ENCODE data around the gene ANO2. TPM values are rescaled to one million over a fixed set of nuclear protein-coding genes. Genes with fewer than 3 reads are reported as not detected.

Gene ANO2
- total and polyA plus RNA-seq, 8 donors = 0.44 to 16.9 (median 3.8) TPM; not detected in 1

DNA sequence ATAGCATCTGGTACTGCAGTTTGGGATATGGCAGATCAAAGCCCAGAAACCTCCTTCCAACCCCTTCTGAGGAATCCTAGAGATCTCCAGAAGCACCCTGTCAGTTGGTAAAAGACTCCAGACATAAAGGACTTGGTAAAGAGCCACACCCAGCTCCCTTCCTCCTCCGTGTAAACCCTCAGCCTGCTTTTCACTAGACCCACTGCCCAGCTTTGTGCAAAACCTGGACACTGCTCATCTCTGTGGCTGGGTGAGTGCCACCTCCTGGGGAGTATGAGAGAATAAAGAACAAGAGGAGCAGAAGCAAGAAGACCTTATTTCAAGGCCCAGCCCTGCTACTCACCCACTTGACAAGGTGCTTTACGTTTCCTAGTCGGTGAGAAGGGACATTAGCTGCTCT lies 33.0 kb downstream of the ANO2 start:
- Histone ChIP-seq H3K27ac (no peak overlapping the region), H3K4me3 (no peak overlapping the region), H3K9me3 (no peaks in the 10 kb centered on the region), H3K4me1 (no peaks in the 10 kb centered on the region), H3K36me3 (no peaks in the 10 kb centered on the region), H3K27me3 (peaks cover 0 to 29% (median 3%) of the 10 kb centered on the region in 3 donors)
- no peak for DNase-seq
- WGBS, 5 donors = 48 to 65% (median 60%) methylated on average over 3 of the region's 3 CpGs
- no peak for TF ChIP-seq POLR2AphosphoS5 (IDR thresholded peaks at IDR 0.05)
- no peak for TF ChIP-seq POLR2A (IDR thresholded peaks at IDR 0.05)
- no peak for TF ChIP-seq EP300 (IDR thresholded peaks at IDR 0.05)
- TF ChIP-seq, protein P1, sequence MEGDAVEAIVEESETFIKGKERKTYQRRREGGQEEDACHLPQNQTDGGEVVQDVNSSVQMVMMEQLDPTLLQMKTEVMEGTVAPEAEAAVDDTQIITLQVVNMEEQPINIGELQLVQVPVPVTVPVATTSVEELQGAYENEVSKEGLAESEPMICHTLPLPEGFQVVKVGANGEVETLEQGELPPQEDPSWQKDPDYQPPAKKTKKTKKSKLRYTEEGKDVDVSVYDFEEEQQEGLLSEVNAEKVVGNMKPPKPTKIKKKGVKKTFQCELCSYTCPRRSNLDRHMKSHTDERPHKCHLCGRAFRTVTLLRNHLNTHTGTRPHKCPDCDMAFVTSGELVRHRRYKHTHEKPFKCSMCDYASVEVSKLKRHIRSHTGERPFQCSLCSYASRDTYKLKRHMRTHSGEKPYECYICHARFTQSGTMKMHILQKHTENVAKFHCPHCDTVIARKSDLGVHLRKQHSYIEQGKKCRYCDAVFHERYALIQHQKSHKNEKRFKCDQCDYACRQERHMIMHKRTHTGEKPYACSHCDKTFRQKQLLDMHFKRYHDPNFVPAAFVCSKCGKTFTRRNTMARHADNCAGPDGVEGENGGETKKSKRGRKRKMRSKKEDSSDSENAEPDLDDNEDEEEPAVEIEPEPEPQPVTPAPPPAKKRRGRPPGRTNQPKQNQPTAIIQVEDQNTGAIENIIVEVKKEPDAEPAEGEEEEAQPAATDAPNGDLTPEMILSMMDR (IDR thresholded peaks at IDR 0.05) = no peak
- intact Hi-C loops (cut with DNase I; ENCODE audit: low total_unique reads) = no loop called here

DNA sequence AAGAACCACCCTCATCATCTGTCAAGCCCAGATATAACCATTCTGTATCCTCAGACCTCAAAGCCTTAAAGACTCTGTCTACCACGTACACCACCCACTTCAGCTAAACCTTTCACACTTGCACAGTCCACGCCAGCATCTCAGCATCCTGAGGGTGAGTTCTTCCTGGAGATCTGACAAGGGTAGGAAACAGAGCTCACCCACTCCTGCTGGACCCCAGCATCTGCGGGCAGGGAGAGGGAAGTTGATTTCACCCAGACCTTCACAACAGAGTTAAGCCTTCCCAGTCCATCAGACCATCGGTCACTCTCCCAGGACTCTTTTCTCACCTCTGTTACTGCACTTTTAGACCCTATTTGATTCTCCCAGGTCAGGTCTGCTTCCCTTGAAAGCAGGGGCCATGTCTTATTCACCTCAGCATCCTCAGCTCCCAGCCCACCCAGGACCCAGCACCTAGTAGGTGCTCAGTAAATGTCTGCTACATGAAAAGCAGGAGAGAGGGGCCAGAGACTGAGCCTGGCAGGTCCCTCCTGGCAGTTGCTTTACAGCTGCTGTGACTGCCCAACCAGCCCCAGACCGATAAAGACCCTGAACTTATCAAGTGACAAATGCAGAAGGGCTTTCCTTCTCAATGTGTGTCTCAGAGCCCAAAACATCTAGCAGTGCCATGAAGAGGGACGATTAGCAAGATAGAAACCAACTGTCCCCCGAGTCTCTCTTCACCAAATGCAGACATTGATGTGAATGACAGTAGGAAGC lies 34.1 kb downstream of the ANO2 start:
- Histone ChIP-seq H3K27ac (no peak overlapping the region), H3K4me1 (no peaks in the 10 kb centered on the region), H3K9me3 (no peaks in the 10 kb centered on the region), H3K4me3 (no peak overlapping the region), H3K27me3 (peaks cover 0 to 29% (median 3%) of the 10 kb centered on the region in 3 donors), H3K36me3 (no peaks in the 10 kb centered on the region)
- no peak for DNase-seq
- intact Hi-C loops (cut with DNase I; ENCODE audit: low total_unique reads) = no loop called here
- WGBS, 5 donors = 67 to 86% (median 81%) methylated on average over 7 of the region's 7 CpGs
- no peak for TF ChIP-seq EP300 (IDR thresholded peaks at IDR 0.05)
- TF ChIP-seq, protein P1 (IDR thresholded peaks at IDR 0.05) = no peak
- TF ChIP-seq POLR2A (IDR thresholded peaks at IDR 0.05) = no peak
- TF ChIP-seq POLR2AphosphoS5 (IDR thresholded peaks at IDR 0.05) = no peak

DNA sequence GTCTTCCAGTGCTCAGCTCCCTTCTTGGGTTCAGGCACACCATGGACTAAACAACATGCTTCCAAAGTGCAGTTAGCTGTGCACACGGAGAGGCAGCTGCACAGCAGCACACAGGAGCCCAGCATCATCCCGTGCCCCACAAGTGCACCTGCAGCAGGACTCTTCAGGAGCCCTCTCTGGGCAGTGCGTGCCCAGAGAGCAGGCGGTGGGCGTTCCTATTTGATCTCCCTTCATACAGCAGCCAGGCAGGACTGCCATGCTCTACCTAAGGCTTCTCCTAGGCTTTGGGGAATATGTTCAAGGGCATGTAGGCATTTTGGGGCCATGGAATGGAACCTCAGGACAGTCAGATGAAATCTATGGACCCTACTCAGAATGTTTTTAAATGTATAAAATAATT lies 35.5 kb downstream of the ANO2 start:
- Histone ChIP-seq H3K9me3 (no peaks in the 10 kb centered on the region), H3K36me3 (no peaks in the 10 kb centered on the region), H3K27ac (no peak overlapping the region), H3K4me3 (no peak overlapping the region), H3K4me1 (no peaks in the 10 kb centered on the region), H3K27me3 (peaks cover 0 to 35% (median 3%) of the 10 kb centered on the region in 3 donors)
- 64 to 84% (median 79%) methylated on average over 3 to 5 of the region's 5 CpGs for WGBS, 5 donors
- no peak for TF ChIP-seq POLR2AphosphoS5 (IDR thresholded peaks at IDR 0.05)
- TF ChIP-seq, protein P1 (IDR thresholded peaks at IDR 0.05) = no peak
- TF ChIP-seq POLR2A (IDR thresholded peaks at IDR 0.05) = no peak
- no peak for TF ChIP-seq EP300 (IDR thresholded peaks at IDR 0.05)
- DNase-seq = no peak
- intact Hi-C loops (cut with DNase I; ENCODE audit: low total_unique reads) = no loop called here

DNA sequence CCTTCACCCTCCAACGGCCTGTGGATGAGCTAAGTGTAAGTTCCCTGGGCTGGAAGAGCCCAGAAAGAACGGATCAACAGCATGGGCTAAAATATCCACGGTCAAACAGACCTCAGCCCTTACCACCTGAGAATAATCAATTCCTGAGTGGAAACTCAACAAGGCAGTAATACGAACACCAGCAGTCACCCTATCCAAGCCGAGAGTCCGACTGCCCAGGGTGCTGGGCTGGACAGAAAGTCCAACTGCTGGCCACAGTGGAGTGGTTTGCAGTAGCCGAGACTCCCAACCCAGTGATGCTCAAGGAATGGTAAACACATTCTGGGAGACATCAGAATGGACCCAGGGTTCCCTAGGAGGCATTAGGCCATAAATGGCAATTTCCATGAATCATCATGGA lies 36.8 kb downstream of the ANO2 start:
- no peak overlapping the region for H3K4me3 ChIP-seq
- no peaks in the 10 kb centered on the region for H3K9me3 ChIP-seq
- TF ChIP-seq POLR2A (IDR thresholded peaks at IDR 0.05) (no peak), POLR2AphosphoS5 (IDR thresholded peaks at IDR 0.05) (no peak), EP300 (IDR thresholded peaks at IDR 0.05) (no peak)
- TF ChIP-seq, protein P1 (IDR thresholded peaks at IDR 0.05) = no peak
- H3K4me1 ChIP-seq = no peaks in the 10 kb centered on the region
- peaks cover 0 to 37% (median 3%) of the 10 kb centered on the region in 3 donors for H3K27me3 ChIP-seq
- no peaks in the 10 kb centered on the region for H3K36me3 ChIP-seq
- intact Hi-C loops (cut with DNase I; ENCODE audit: low total_unique reads) = no loop called here
- DNase-seq = no peak
- H3K27ac ChIP-seq = no peak overlapping the region
- WGBS, 5 donors = 73 to 90% (median 81%) methylated on average over 6 to 7 of the region's 7 CpGs

Measured in stomach (tissue), 9 donors.